GM10847 (cell line): Measurements from ENCODE around the gene LFNG.

Experiments
- POLR2A ChIP-seq: IDR thresholded peaks from 2 replicates; pipeline ENCODE4 v1.6.1; 2011; ENCODE audit not compliant: insufficient read length; ENCODE audit errors: extremely low read depth

The LFNG gene

DNA sequence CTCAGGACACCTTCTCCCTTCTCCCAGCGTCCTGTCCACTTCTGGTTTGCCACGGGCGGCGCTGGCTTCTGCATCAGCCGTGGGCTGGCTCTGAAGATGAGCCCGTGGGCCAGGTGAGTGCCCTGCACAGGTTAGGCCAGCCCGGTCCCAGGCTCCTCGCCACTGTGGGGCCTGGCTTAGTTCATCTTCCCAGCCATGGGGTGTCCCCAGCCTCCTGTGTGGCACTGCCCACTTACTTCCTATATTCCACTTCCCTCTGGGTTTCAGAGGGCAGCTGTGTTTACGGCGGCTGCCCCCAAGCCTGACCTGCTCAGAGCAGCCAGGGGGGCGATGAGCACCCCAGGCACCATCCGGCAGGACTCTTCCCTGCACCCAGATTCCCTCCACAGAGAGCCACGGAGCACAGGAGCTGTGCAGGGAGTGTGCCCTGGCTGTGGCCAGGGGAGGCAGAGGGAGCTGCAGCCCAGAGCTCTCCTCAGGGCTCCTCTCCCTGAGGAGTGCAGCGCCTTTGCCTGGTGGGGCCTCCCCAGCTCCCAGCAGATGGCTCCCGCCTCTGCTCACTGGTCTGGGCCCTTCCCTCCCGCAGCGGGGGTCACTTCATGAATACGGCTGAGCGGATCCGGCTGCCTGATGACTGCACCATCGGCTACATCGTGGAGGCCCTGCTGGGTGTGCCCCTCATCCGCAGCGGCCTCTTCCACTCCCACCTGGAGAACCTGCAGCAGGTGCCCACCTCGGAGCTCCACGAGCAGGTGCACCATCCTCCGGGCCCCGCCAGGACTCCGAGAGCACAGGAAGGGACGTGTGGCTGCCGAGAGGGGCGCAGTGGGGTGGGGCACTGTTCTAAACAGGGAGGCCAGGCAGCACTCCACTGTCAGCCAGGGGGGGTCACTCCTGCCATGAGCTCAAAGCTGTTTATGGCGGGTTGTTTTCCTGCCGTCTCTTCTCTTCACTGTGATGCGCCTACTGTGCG, 6.4 kb downstream of the LFNG start:
- no peak for TF ChIP-seq POLR2A

- no peak for TF ChIP-seq POLR2A
These were observed 7.3 kb downstream of the LFNG start for GRCh38 chr7:2526659-2527504.

GRCh38 chr7:2527505-2528467, 8.2 kb downstream of the LFNG start:
- no peak for TF ChIP-seq POLR2A

DNA sequence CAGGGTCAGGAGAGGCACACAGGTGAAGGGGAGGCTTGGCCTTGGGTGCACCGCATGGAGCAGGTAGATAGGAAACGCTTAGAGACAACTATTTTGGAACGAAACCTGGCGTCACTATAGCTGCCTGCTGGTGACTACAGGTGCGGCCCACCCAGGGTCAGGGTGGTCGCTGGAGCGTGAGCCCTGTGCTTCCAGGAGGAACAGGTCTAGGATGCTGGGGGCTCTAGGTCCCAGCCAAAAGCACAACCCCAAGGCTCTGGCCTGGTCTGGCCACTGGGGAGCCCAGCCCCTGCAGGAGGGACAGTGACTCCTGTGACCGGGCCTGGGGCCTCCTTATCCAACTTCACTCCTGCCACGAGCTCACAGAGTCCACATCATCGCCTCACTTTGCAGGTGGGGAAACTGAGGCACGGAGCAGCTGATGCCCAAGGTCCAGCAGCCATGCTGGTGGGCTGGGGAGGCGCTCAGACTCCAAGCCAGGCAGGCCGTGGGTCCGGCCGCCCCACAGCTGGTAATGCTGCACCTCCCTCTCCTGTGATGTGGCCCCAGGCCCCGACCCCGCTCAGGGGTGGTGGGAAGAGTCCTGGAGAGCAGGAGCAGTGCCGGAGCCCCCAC, 9.0 kb downstream of the LFNG start:
- TF ChIP-seq POLR2A: no peak

DNA sequence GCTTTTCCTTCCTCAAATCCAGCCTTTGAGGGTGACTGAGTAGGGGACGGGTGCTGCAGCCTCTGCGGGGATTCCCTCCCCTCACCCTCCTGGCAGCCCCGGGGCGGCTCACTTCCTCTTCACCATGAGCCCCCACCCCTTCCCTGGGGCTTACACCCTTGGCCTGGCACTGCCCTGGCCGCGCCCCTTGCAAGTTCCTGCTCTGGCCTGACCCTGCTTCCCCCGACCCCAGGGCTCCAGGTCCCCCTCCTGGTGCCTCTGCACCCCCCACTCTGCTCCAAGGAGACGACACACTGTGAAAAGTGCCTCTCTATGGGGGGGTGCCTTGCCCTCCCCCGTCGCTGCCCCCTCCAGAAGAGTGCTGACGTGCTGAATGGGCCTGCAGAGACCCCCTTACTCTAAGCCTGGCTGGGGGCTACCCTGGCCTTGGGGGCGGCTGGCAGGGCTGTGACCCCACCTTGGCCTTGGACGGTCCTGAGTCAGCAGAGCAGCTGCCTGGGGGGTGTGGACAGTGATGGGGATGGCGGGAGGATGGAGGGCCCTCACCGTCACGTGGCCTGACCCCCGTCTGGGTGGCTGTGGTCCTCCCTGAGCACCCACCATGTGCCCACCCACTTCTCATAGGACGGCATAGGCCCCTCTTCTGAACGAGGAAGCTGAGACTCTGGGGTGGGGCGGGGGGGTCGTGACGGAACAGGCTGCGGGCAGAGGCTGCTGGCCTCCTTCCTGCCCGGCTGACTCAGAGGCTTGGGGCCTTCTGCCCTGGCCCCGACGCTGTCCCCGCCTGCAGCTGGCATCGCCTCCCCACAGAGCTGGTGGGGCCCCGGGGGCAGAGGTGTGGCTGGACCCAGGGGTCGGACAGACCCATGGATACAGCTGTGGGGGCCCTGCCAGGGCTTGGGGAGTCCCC, 9.8 kb downstream of the LFNG start:
- TF ChIP-seq POLR2A: no peak

DNA sequence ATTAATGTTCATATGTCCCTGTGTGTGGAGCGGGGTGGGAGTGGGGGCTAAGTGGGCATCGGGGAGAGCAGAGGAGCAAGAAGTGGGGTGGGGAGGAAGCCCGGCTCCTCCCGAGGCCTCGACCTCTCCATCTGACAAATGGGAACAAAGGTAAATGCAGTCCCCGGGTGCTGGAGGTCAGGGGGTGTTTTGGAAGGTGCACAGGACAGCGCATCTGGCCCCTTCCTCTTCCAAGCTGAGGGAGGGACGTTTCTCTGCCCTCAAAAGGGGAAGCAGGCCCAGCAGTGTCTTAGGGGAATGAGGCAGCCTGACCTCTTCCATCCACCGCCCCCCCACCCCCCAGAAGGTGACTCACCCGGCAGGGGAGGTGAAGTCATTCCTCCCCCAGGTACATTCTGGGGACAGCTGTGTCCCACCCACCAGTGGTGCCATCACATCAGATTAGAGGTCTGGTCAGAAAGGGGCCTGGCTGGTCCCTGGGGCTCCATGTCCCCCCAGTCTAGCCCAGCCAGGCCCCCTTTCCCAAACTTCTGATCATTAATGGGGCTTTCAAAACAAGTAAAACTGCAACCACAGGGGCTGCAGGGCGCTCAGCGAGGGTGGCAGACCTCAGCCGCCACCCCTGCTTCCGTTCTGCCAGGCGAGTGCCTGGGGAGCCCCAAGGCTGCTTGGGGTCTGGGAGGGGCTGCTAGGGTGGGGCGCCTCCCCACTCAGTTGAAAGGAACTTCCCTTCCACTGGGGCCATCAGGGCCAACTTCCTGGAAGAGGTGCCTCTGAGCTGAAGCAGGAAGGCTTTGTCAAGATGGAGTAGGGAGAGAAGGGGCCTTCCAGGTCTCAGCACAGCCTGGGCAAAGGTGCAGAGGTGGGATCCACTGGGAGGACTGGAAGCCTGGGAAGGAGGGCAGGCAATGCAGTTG, 10.8 kb downstream of the LFNG start:
- no peak for TF ChIP-seq POLR2A

GRCh38 chr7:2537981-2538851, 18.6 kb downstream of the LFNG start:
- no peak for TF ChIP-seq POLR2A

DNA sequence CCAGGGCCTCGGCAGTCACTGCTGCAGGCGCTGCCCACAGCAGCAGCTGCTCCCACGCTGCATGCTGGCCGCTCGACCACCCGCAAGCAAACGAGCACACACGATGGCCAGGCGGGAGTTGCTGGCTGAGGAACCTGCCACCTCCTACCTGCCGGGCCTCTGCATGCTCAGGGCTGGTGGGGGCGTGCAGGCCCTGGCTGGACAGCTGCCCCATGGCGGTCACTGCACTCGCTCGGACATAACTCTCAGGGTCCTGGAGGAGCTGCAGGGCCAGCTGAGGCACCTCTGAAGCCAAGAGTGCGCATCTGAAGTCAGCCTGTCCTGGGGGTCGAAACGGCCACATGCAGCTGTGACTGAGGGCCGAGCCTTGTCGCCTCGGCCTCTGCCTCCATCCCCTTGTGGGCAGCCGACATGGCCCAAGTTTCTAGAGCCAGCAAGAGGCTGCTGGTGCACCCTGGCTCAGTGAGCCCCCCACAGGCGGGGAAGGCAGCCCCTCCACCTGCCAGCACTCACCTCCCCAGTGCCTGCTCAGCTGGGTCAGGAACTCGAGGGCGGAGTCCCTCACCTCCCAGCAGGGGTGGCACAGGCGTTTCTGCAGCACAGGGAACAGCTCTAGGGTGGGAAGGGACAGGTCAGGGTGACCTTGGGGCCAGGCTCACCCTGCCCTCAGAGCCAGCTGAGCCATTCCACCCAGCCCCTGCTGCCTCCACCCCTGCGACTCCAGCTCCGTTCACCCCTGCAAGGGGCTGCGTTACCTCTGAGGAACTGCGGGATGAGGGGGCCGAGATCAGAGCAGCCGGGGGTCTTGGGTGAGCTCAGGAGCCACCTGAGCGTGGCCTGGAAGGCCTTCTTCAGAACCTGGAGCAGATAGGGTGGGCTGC, 19.7 kb downstream of the LFNG start:
- no peak for TF ChIP-seq POLR2A

GRCh38 chr7:2540133-2540532, 20.6 kb downstream of the LFNG start:
- TF ChIP-seq POLR2A: no peak

DNA sequence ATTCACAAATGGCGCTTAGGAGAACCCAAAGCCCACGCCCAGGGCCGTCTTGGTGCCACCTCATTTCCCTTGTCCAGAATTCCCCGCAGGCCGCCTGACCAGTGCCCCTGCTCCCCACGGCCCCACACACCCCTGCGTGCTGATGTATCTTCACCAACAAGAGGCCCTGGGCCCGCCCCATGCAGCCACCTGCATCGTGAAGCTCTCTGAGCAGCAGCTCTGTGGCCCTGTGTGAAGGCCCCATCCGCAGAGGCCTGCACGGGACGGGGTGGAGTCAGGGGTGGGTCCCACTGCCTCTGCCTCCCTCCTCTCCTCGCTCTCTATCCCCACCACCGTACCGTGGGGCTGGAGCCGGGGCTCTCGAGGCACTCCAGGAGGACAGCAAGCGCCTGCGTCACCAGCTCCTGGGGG, 21.1 kb downstream of the LFNG start:
- no peak for TF ChIP-seq POLR2A
